Ammon's horn (tissue), 1 donor: ENCODE results near the gene SCRG1.

Experiments
- DNase-seq: peaks from one replicate; pipeline ENCODE4 v3.0.0-alpha.2; 2016; ENCODE audit warnings: low spot score

SCRG1 gene

GRCh38 chr4:173411106-173411693 lies 12.3 kb upstream of the SCRG1 start:
- no peak for DNase-seq

- DNase-seq = peak; percentile 91
Observed at GRCh38 chr4:173410079-173410478, 11.2 kb upstream of the SCRG1 start.

DNA sequence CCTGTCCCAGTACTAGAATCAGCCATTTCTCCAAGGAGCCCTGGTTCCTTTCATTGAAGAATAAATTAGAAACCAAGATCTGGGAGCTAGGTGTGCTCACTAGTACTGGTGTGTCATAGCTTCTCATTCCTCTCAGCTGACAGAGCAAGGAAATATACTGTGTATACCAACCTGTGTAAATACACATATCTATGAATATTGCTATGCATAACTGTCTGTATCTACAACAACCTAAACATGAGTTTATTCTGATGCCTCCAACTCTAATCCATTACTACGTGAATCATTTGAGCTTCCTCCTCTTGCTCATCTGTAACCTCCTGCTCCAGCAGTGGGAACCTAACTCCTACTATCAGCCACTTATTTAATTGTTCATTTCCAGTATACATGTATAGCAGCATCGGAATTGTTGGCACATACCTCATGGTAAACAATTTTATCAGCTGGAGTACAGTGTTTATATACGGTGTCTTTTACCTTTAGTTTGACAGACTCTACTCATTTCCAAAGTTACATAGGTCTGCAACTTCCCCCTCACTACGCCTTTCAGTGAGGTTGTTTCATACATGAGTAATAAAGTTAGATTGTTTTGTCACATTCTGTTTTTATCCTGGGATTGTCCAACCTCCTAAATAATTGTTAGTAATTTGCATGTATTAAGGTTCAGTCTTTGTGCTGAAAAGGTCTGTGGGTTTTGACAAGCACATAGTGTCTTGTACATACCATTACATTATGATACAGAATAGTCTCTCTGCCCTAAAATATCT lies 7.1 kb upstream of the SCRG1 start:
- DNase-seq = no peak

DNA sequence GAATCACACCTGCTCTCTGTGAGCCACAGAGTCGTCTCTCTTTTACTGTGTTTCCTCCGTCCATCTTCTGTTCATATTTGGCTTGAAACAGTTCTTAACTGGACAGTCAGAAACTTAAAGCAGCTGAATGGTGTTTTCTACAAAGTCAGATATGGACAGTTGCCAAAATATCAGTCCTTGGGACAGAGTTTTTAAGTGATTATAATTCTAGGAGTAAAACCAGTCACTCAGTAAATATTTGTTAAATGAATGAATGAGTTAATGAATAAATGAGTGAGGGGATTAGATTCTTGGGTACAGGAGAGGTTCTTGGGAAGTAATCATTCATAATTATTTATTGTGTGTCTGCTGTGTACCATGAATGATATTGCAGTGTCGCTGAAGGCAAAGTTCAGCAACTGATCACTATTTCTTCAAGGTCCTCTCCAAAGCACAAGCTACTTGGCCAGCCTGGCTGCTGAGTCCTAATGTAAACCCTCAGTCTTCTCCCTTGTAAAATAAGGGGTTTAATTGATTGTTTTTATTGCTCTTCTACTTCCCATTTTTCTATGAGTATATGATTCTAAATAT lies 5.5 kb upstream of the SCRG1 start:
- DNase-seq = no peak

DNA sequence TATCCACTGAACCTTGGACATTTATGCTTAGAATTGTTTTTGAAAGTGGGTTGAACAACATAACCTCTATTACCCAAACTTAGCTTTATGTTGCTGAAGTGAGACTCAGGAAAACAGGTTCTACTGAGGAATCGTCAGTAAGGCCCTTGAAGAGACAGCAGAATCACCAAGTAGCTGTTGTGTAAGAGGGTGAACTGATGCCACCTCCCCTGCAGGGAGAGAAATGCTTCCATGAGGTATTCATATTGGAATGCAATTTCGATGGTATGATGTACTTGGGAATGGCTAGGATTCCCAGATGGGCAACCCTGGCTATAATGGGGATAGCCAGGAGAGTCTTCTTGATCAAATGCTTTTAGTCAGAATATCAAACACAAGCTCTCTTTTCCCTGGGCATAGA lies 4.1 kb upstream of the SCRG1 start:
- DNase-seq = no peak

DNA sequence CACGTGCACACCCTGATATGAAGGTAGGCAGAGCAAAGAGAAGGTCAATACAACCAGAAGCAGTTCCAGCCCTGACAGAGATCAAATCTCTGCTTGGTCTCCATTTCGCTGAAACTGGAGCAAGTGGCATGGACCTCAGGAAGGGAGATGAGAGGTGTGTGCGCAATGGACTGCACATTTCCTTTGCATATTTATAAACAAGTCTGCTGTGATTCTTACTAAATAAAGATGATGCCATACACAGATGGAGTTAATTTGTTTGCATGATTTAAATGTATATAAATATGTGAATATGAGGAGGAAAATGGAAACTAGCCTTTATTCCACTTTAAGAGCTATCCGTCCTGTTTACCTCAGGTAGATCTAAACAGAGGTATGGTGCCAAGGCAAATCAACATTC lies 2.1 kb upstream of the SCRG1 start:
- DNase-seq = no peak

DNA sequence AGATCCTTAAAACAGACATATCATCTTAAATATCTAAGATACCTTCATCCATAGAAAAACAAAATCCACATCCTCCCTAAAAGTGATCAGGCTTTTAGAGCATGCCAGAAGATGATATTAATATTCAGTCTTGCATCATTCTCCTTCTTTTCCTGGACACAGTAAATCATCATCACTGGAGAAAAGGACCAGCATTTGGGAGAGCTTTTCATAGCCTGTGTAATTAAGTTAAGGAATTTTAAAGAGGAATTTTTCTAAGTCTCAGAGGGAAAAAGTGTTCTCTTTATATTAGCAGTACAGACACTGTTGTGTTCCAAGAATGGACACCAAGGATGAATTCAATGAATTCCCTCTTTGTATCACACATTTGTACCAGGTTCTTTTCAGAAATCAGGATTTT lies 696 bp downstream of the SCRG1 start:
- no peak for DNase-seq

GRCh38 chr4:173397604-173398003 lies 1.3 kb downstream of the SCRG1 start:
- no peak for DNase-seq

- DNase-seq = no peak
Observed at GRCh38 chr4:173391701-173392100, 7.2 kb downstream of the SCRG1 start.

GRCh38 chr4:173386751-173387150 lies 12.2 kb downstream of the SCRG1 start:
- no peak for DNase-seq

GRCh38 chr4:173382349-173382748 lies 16.6 kb downstream of the SCRG1 start:
- no peak for DNase-seq

DNA sequence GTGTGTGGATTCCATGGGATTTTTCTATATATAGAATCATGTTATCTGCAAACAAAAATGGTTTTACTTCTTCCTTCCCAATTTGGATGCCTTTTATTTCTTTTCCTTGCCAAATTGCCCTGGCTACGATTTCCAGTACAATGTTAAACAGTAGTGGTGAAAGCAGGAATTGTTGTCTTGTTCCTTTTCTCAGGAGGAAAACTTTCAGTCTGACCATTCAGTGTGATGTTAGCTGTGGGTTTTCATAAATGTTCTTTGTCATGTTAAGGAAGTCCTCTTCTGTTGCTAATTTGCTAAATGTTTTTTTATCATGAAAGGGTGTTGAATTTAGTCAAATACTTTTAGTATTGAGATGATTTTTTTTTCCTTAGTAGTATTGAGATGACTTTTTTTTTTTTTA lies 17.3 kb downstream of the SCRG1 start:
- DNase-seq = no peak

- no peak for DNase-seq
Observed at GRCh38 chr4:173380987-173381386, 17.9 kb downstream of the SCRG1 start.

DNA sequence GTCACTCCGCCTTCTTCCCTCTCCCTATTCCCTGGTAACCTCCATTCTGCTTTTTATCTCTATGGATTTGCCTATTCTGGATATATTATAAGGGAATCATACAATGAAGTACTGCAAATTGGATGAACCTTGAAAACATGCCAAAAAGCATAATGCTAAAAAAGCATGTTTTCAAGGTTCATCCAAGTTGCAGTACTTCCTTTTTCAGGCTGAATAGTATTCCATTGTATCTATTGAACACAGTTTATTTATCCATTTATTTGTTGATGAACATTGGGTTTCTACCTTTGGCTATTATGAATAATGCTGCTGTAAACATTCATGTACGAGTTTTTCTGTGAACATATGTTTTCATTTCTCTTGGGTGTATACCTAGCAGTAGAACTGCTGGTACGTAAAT lies 19.0 kb downstream of the SCRG1 start:
- no peak for DNase-seq

DNA sequence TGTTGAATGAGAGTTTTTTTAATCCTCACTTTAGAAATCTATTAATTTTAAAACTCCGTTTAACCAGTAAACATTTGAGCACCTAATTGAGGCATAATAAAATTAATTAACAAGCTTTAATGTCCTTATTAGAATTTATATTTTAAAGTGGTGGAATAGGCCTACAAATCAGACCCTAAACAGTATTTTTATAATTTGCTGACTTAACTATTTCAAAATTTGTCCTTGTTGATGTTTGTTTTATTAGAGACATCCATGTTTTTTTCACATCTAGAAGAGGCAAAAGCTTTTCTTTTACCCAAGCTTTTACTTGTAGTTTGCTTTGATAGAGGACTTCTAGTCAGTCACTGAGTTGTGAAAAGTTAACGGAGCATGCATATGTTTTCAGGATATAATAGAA lies 24.3 kb downstream of the SCRG1 start:
- no peak for DNase-seq

DNA sequence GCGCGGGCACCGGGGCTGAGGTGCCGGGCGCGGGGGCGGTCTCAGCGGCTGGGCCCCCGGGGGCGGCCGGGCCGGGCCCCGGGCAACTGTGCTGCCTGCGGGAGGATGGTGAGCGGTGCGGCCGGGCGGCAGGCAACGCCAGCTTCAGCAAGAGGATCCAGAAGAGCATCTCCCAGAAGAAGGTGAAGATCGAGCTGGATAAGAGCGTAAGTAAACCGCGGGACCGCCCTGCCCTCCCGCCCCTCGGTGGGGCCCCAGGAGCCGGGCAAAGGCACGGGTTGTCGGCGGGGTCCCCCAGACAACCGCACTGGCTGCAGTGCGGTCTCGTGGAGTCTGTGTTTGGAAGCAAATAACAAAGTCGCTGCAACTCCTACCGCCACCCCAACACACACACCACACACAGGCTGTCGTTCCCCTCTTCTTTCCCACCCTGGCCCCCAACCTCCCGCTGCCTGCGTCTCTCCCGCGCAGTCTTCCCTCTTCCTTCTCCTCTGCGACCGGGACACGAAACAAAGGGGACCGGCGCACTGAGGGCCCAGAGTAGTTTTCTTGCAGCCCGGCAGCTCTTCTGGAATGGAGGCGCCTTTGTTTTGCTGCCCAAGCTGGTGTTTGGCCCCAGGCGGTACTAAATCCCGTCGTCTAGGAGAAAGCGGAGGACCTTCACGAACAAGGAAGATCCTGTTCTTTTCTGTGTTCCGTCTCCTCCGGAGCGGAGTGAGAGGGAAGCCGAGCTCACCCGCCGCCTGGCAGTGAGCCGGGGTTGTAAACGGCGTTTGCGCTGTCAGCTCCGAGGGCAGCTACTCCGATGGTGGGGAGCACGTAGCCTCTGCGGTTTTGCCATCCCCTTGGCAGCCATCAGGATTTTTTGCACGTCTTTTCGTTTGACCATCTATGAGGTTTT lies 27.4 kb downstream of the SCRG1 start:
- peak; percentile 87 for DNase-seq

DNA sequence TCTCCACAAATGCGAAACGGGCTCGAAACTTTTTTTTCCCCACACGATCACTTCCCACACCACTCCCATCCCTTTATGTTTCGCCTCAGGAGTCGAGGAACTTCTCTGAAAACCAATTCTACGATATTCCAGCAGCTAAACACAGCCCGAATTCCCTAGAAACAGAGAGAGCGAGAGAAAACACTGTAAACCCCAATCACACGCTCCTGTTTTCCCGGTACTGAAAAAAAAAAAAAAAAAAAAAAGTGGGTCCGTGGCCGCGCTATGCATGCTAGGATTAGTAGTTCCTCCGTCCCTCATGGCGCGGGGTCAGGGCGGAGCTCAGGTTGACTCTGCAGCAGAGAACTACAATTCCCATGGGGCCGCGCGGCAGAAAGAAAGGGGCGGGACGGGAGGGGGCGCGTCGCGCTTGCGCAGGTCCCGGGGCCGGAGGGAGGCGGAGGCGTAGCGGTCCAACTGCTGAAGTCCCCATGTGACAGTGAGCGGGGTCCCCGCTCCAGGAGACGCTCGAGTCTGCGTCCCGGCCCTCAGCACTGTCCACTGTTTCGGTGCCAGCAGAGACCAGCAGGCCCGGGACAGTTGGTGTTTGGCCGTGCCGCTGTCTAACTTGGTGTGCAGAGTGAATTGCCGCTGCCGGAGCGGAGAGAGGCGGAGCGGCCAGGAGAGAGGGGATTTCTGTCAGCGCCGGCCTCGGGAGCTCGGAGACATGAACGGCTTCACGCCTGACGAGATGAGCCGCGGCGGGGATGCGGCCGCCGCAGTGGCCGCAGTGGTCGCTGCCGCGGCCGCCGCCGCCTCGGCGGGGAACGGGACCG lies 28.2 kb downstream of the SCRG1 start, which contains the start of gene SAP30:
TSS of gene SAP30 (plus strand) at position 478 of the 815 bp plus-strand sequence. CDS start at position 707, 229 bp downstream.
- DNase-seq = peak; percentile 98

- DNase-seq = no peak
Observed at GRCh38 chr4:173370130-173370476, 28.8 kb downstream of the SCRG1 start.

DNA sequence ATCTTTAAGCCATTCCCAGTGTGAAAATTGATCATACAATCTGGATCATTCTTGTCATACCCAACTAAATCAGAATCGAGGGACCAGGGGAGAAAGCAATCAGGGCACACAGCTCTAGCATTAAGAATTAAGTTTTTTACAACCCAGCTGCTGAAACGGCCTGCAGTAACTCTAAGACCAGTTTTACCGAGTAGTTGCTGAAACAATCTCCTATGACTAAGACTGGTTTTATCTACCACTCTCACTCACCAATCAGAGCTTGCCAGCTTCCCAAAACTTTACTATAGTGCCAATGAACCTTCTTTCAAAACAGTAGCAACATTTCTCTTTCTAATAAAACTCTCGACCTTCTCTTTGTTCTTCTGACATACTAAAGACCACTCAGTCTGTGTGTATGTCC lies 31.0 kb downstream of the SCRG1 start:
- no peak for DNase-seq

DNA sequence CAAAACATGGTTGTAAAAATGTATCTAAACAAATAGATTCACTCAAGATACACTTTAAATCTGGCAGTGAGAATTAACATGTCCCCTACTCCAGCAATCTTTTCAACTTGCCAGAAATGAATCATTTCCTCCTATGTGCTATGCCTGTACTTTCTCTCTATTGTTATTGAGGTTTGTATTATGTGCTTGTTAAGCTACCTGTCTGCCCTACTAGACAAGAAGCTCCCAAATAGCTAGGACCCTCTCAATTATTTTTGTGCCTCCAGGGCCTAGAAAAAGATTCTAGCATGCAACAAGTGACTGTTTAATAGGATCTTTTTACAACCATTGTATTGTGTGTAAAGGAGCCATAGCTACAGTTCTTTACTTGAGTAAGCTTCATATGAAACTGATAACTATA lies 31.6 kb downstream of the SCRG1 start:
- no peak for DNase-seq

DNA sequence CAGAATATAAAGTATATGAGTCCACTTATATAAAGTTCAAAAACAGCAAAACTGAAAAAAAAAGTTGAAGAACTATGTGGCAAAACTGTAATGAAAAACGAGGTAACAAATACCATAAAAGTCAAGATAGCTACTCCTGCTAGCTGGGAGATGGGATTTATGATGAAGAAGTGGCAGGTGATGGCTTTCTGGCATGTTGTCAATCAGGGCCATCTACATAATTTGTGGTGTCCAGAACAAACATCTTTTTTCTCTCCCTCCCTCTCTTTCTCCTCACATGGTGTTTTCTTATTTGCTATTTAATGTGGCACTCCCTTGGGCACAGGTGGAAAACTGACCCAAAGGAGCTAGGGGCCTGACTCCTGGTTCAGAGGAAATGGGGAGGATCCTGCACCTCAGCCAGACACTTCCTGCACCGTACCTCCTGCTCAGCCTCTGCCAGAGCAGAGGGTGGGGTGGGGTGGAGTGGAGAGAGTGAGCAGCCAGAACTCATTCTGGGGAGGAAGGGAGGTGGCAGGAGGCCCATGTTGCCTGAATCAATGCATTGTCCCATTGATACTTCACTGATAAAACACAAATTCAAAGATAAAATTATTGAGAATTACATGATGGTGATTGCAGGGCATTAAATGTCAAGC lies 33.4 kb downstream of the SCRG1 start:
- no peak for DNase-seq
